A549 (cell line): ENCODE results near the gene FOS. TPM values are rescaled to one million over a fixed set of nuclear protein-coding genes. Genes with fewer than 3 reads are reported as not detected.

Experiments used
- ATAC-seq, 2 experiments: fragments of 200-7000 bp in 1 of 2; fragments of >200 bp in 1 of 2; cut with Nextera tagmentation in 1 of 2; cut with Tn5 transposase in 1 of 2; 3 replicates each; pipeline versions ENCODE4 v1.8.0 to v1.9.1; 2018 to 2020; ENCODE audit warnings: mild to moderate bottlenecking in 1 of 2, moderate library complexity in 1 of 2
- CTCF ChIA-PET: fragments of 300-600 bp; sonication (Branson Sonifier 250); formaldehyde crosslinking; extraction: SDS; loops from one replicate; lab custom pipeline; 2021; ENCODE audit warnings: antibody characterized with exemption, inconsistent platforms; lab: Yijun Ruan, JAX
- POLR2A ChIA-PET: fragments of 350-600 bp; formaldehyde crosslinking; extraction: SDS; loops from one replicate; lab custom pipeline; 2021; ENCODE audit warnings: antibody characterized with exemption, inconsistent platforms; lab: Yijun Ruan, JAX
- DNase-seq, 2 experiments: peaks; one replicate each; pipeline versions ENCODE4 v3.0.0 to v3.0.0-alpha.2; 2011 to 2016; ENCODE audit warnings: low read depth in 1 of 2, low spot score in 1 of 2
- FAIRE-seq: peaks from 2 replicates; lab custom pipeline; 2011; peaks lifted over from hg19 to GRCh38; lab: Jason Lieb, UNC
- H3K27ac ChIP-seq, 2 experiments: fragments of >200 bp; sonication (Bioruptor Twin); formaldehyde crosslinking; 3 replicates each; pipeline ENCODE4 v1.5.1; 2016 to 2017
- H3K4me1 ChIP-seq: fragments of >200 bp; sonication (Bioruptor Twin); formaldehyde crosslinking; 3 replicates; pipeline ENCODE4 v1.6.1; 2016
- H3K4me2 ChIP-seq: fragments of >200 bp; sonication (Bioruptor Twin); formaldehyde crosslinking; 3 replicates; pipeline ENCODE4 v1.6.1; 2016
- H3K4me3 ChIP-seq: fragments of >200 bp; sonication (Bioruptor Twin); formaldehyde crosslinking; 3 replicates; pipeline ENCODE4 v1.5.1; 2016
- H3K9me3 ChIP-seq: fragments of >200 bp; sonication (Bioruptor Twin); formaldehyde crosslinking; 3 replicates; pipeline ENCODE4 v1.6.1; 2016
- HMGXB4 ChIP-seq: fragments of 250-450 bp; sonication (Bioruptor Pico); IDR thresholded peaks from 2 replicates; pipeline ENCODE4 v1.5.0; 2021; ENCODE audit warnings: mild to moderate bottlenecking, moderate library complexity, borderline replicate concordance
- HOXB5 ChIP-seq: fragments of 250-450 bp; sonication (Bioruptor Pico); IDR thresholded peaks from 2 replicates; pipeline ENCODE4 v1.5.0; 2020; ENCODE audit warnings: mild to moderate bottlenecking, moderate library complexity
- MAFK ChIP-seq: fragments of 450-650 bp; IDR thresholded peaks from 2 replicates; pipeline ENCODE4 v1.6.1; 2014; ENCODE audit not compliant: partially characterized antibody
- REST ChIP-seq: fragments of 200-600 bp; sonication (generic); IDR thresholded peaks from 2 replicates; pipeline ENCODE4 v1.6.1; 2016; ENCODE audit warnings: antibody characterized with exemption, mild to moderate bottlenecking, moderate library complexity
- TP53 ChIP-seq: fragments of 250-450 bp; sonication (Bioruptor Pico); IDR thresholded peaks from 2 replicates; pipeline ENCODE4 v1.5.0; 2021; ENCODE audit warnings: mild to moderate bottlenecking, moderate library complexity
- USF2 ChIP-seq: fragments of 450-650 bp; IDR thresholded peaks from 2 replicates; pipeline ENCODE4 v1.6.1; 2014; ENCODE audit warnings: antibody characterized with exemption
- WGBS: methylation state at CpG from one replicate; pipeline ENCODE4 v1.1.6; 2017; ENCODE audit errors: missing lambda C conversion rate; 5-methylcytosine and 5-hydroxymethylcytosine counted together
- polyA plus RNA-seq, 4 experiments: library from polyadenylated mRNA; depleted of rRNA in 3 of 4; stranded (reverse); fragments of >200 nt; fragmentation: RNase III in 1 of 4; extraction: RNeasy Plus Mini Kit Qiagen cat#74134 plus additional on column Dnase treatment in 1 of 4; gene quantifications; 2 replicates in 3 of 4; 3 replicates in 1 of 4; pipeline ENCODE4 v1.2.3, GENCODE V29; 2011 to 2017

The FOS gene
- polyA plus RNA-seq, 2 of the 4 experiments (the other 2 are of a cell fraction) = 4.2 to 256 TPM

GRCh38 chr14:75254901-75255584 lies 23.6 kb upstream of the FOS start:
- no peak for FAIRE-seq
- TF ChIP-seq HOXB5 (CRISPR knock-in tag) (no peak), REST (peak; percentile 44; the same call in 1 of the 2 replicates), MAFK (peak; percentile 53), USF2 (no peak)
- POLR2A ChIA-PET = no interaction called here
- Histone ChIP-seq H3K27ac (peak overlapping the region in 1 of 2 experiments; percentile 7; a peak in 2 of 6 replicates), H3K4me3 (no peak overlapping the region), H3K4me1 (peaks cover 27% of the 10 kb centered on the region), H3K9me3 (no peaks in the 10 kb centered on the region), H3K4me2 (0 out of 3 replicates have a peak overlapping the region, but pooled peaks have one; percentile 19)
- ATAC-seq = no peak
- WGBS = 44% methylated on average over 7 of the region's 7 CpGs
- no peak for DNase-seq
- CTCF ChIA-PET = interaction anchor here (0.8 kb wide), 1 partner anchor 123 kb away, joined by 3 read pairs; no protein-coding TSS in a partner anchor

GRCh38 chr14:75258079-75258802 lies 20.4 kb upstream of the FOS start:
- WGBS = 41% methylated on average over 10 of the region's 12 CpGs
- H3K9me3 ChIP-seq = no peaks in the 10 kb centered on the region
- TF ChIP-seq HMGXB4 (CRISPR knock-in tag) (0 out of 2 replicates have a peak, but pooled peaks have one; percentile 17), TP53 (CRISPR knock-in tag) (no peak), REST (0 out of 2 replicates have a peak, but pooled peaks have one; percentile 9)
- FAIRE-seq = no peak
- ATAC-seq = no peak; a peak in 1 of 6 replicates
- no peak for DNase-seq
- peak overlapping the region; percentile 83 to 88 for H3K27ac ChIP-seq
- ChIA-PET POLR2A (interaction anchor here (1.2 to 2.1 kb wide), 10 partner anchors 9 to 75 kb away, joined by 3 to 16 read pairs (median 8); partner anchors contain the start of gene FOS), CTCF (interaction anchor here (1.0 to 1.9 kb wide), 11 partner anchors 10 to 303 kb away, joined by 3 to 10 read pairs (median 4); no protein-coding TSS in a partner anchor)
- peak overlapping the region; percentile 37 for H3K4me3 ChIP-seq
- H3K4me2 ChIP-seq = peak overlapping the region; percentile 81
- H3K4me1 ChIP-seq = peaks cover 27% of the 10 kb centered on the region
